Erythroblast (primary cell): ENCODE data around the gene CDKL2.

Source experiments
- GATA1 ChIP-seq: IDR thresholded peaks from 2 replicates; pipeline ENCODE4 v1.6.1; 2011; ENCODE audit warnings: low read depth, mild to moderate bottlenecking, control low read depth, low read length, moderate library complexity
- POLR2A ChIP-seq: IDR thresholded peaks from 2 replicates; pipeline ENCODE4 v1.6.1; 2011; ENCODE audit warnings: mild to moderate bottlenecking, low read length

DNA sequence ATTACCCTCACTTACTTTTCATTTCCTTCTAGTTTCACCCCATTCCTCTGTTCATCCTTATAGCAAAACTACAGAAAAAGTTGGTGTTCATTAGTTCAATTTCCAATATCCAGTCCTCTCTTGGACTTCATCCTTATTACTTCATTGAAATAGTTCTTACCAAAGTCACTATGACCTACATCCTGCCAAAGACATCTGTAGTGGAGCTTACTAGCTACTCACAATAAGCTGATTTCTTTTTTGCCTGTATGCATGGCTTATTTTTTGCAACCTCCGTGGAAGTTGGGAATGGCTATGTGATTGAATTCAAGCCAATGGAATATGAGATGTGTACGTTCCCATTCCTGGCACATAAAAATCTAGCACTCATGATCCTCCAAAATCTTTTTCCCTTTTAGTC is 4.6 kb upstream of the CDKL2 start:
- TF ChIP-seq POLR2A (no peak), GATA1 (no peak)
